ENCODE data around the gene CSNK1A1. TPM values are rescaled to one million over a fixed set of nuclear protein-coding genes. Genes with fewer than 3 reads are reported as not detected.
A peak's percentile ranks its signal among the peaks of the same experiment; 100 is the strongest.

The CSNK1A1 gene
- total and polyA plus RNA-seq, 4 experiments from 2014 or later: 135 to 189 (median 168) TPM

DNA sequence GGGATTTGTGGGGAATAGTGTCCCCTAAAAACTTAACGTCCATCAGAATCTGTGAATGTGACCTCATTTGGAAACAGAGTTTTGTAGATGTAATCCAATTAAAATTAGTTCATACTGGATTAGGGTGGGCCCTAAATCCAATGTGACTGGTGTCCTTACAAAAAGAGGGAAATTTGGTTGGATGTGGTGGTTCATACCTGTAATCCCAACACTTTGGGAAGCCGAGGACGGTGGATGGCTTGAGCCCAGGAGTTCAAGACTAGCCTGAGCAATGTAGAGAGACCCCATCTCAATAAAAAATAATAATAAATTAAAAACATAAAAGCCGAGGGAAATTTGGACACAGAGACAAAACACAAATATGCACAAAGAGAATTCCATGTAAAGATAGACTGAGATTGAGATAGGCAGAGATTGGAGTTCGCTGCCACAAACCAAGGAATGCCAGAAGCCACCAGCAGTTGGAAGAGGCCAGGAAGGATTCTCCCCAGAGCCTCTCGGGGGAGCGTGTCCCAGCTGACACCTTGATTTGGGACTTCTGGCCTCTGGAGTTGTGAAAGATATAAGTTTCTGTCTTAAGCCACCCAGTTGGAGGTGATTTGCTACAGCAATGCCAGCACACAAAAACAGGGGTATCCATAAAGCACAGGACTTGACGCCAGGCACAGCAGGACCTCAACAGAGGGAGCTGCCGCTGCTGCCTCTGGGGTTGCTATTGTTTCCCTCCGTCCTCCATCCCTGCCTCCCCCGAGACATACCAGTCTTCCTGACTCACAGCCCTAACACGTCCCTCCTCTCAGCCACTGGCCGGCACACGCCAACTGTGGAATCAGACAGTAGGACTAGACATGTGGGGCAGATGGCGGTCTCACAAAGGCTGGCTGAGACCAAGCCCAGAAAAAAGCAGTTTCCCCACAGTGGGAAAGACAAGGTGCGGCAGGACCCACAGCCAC is 98.3 kb downstream of the CSNK1A1 start:
- H3K4me1 ChIP-seq (ENCODE audit: insufficient read depth, low read length): no peaks in the 10 kb centered on the region
- no peaks in the 10 kb centered on the region for H3K9me3 ChIP-seq (ENCODE audit: control insufficient read depth in 1 of 2, low read length in 2 of 2)
- Mint-ChIP-seq H3K4me3 (no peak overlapping the region), H3K4me1 (peaks cover 0 to 4% (median 0%) of the 10 kb centered on the region in 4 donors), H3K9me3 (no peaks in the 10 kb centered on the region), H3K36me3 (no peaks in the 10 kb centered on the region), H3K27ac (no peak overlapping the region), H3K27me3 (no peaks in the 10 kb centered on the region)
- H3K36me3 ChIP-seq (ENCODE audit: insufficient read depth, low read length): no peaks in the 10 kb centered on the region
- intact Hi-C loops (cut with micrococcal nuclease): no loop called here
- H3K4me3 ChIP-seq (ENCODE audit: low read length in 2 of 2): no peak overlapping the region
- POLR2A ChIA-PET (ENCODE audit: partially characterized antibody): no interaction called here
- no peaks in the 10 kb centered on the region for H3K27me3 ChIP-seq (ENCODE audit: insufficient read depth, low read length)
- no peak for DNase-seq
- CTCF ChIA-PET (ENCODE audit: partially characterized antibody): interaction anchor here (1.7 to 2.8 kb wide), 2 partner anchors 8 to 11 kb away, joined by 4 to 14 read pairs; no protein-coding TSS in a partner anchor
- H3K27ac ChIP-seq (ENCODE audit: low read depth, low read length): no peak overlapping the region

DNA sequence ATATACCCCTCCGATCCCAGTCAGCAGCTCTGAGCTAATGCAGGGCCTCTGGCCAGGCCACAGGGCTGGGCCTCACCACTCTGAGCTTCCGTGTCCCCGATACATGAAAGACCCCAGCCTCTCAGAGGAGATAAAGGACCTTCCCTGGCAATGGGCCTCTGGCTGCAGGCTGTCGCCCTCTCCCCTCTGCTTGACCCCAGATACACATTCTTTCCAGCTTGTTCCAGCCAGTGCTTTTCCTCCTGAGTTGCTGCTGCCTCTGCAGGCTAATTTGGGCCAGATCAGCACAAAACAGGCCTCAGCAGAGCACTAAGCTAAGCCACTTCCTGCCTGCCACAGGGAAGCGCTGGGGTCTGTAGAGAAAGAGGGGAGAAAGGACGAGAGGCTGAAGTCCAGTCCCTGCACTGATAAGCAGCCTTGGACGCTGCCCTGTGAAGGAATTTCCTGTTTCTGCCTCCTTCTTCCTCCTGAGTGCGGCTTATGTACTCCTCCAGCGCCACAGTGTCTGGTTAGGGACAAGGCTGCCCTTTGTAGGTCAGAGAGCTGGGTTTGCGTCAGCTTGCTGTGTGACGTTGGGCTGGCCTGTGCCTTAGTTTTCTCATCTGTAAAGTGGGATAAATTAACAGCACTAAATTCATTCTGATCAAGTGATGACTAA is 99.1 kb downstream of the CSNK1A1 start:
- POLR2A ChIA-PET (ENCODE audit: partially characterized antibody): no interaction called here
- peaks cover 0 to 4% (median 0%) of the 10 kb centered on the region in 4 donors for H3K4me1 Mint-ChIP-seq

DNA sequence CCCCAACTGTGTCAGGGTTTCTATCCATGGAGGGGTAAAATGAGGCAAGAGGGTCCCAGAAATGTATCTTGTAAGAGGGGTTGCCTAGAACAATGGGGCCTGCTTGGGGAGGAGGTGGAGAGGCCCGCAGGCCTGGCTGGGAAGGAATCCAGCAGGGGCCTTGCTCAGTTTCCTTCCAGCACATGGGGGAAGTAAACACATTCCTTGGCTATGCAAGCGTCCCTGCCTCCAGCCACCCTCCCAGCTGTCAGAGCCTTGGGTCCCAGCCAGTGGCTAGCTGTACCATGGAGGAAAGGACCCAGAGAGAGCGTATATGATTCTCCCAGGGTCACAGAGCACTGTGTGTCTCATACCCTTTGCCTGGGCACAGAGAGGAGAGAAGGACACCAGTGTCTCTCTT is 101.0 kb downstream of the CSNK1A1 start:
- ChIA-PET CTCF (ENCODE audit: partially characterized antibody) (interaction anchor here (1.6 to 2.8 kb wide), 2 partner anchors 8 to 15 kb away, joined by 5 to 14 read pairs; no protein-coding TSS in a partner anchor), POLR2A (ENCODE audit: partially characterized antibody) (no interaction called here)
- Mint-ChIP-seq H3K36me3 (no peaks in the 10 kb centered on the region), H3K27me3 (no peaks in the 10 kb centered on the region), H3K27ac (peak overlapping the region in 1 of 7 donors; percentile 81), H3K9me3 (no peaks in the 10 kb centered on the region), H3K4me3 (no peak overlapping the region), H3K4me1 (peaks cover 0 to 4% (median 0%) of the 10 kb centered on the region in 4 donors)
- H3K36me3 ChIP-seq (ENCODE audit: insufficient read depth, low read length): no peaks in the 10 kb centered on the region
- H3K4me3 ChIP-seq (ENCODE audit: low read length in 2 of 2): no peak overlapping the region
- DNase-seq: no peak
- intact Hi-C loops (cut with micrococcal nuclease): no loop called here
- H3K9me3 ChIP-seq (ENCODE audit: control insufficient read depth in 1 of 2, low read length in 2 of 2): no peaks in the 10 kb centered on the region
- H3K27me3 ChIP-seq (ENCODE audit: insufficient read depth, low read length): no peaks in the 10 kb centered on the region
- H3K4me1 ChIP-seq (ENCODE audit: insufficient read depth, low read length): no peaks in the 10 kb centered on the region
- no peak overlapping the region for H3K27ac ChIP-seq (ENCODE audit: low read depth, low read length)

More for the DNA sequence above, 99.1 kb downstream of the CSNK1A1 start:
- H3K27ac Mint-ChIP-seq: no peak overlapping the region
- no peaks in the 10 kb centered on the region for H3K36me3 Mint-ChIP-seq
- no peaks in the 10 kb centered on the region for H3K27me3 ChIP-seq (ENCODE audit: insufficient read depth, low read length)
- no peaks in the 10 kb centered on the region for H3K27me3 Mint-ChIP-seq
- no peak overlapping the region for H3K4me3 ChIP-seq (ENCODE audit: low read length in 2 of 2)
- no peak overlapping the region for H3K27ac ChIP-seq (ENCODE audit: low read depth, low read length)
- CTCF ChIA-PET (ENCODE audit: partially characterized antibody): interaction anchor here (1.4 to 2.8 kb wide), 2 partner anchors 10 to 34 kb away, joined by 3 to 14 read pairs; no protein-coding TSS in a partner anchor
- no peaks in the 10 kb centered on the region for H3K4me1 ChIP-seq (ENCODE audit: insufficient read depth, low read length)
- no peaks in the 10 kb centered on the region for H3K9me3 Mint-ChIP-seq
- no peak for DNase-seq
- H3K36me3 ChIP-seq (ENCODE audit: insufficient read depth, low read length): no peaks in the 10 kb centered on the region
- no peak overlapping the region for H3K4me3 Mint-ChIP-seq
- intact Hi-C loops (cut with micrococcal nuclease): no loop called here
- H3K9me3 ChIP-seq (ENCODE audit: control insufficient read depth in 1 of 2, low read length in 2 of 2): no peaks in the 10 kb centered on the region

DNA sequence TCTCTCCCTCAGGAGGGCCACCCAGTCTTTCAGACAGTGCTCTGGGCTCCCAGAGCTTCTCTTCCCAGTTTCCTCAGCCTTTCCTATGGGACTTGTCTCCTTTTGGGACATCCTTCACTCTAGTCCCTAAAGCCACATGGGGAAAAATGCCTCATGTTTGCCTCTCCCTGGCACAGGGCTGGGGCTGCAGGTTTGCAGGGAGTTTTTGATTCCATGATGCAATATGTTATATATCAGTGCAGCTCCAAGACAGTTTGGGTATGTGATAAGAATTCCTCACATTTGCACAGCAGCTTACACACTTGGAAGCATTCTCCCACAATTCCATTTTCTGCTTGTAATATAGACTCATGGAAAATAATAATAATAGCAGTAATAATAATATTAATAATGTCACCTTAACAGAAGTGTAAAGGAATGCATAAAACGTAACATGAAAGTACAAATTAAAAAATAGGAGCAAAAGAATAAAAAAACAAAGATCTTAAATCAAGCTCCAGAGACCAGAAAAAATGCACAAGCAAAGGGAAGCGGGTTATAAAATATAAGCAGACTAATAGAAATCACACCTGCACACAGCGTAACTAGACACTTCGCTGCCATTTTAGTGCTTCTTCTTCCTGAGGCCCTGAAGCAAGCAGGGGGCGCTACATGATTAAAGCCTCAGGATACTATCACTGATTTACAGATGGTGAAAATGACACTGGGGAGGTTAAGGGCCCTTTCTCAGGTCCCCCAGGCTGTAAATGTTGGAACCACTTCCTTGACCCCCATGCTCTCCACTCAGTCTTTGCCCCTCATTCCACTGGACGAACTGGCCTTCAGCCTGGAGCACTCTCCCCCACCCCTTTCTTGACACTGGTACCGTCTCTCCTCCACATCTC is 102.2 kb downstream of the CSNK1A1 start:
- H3K4me1 Mint-ChIP-seq: peaks cover 0 to 4% (median 0%) of the 10 kb centered on the region in 4 donors
- ChIA-PET CTCF (ENCODE audit: partially characterized antibody) (interaction anchor here (1.0 to 1.2 kb wide), 2 partner anchors 13 to 113 kb away, joined by 3 to 5 read pairs; no protein-coding TSS in a partner anchor), POLR2A (ENCODE audit: partially characterized antibody) (no interaction called here)
- no peak overlapping the region for H3K4me3 Mint-ChIP-seq
- intact Hi-C loops (cut with micrococcal nuclease): no loop called here
- H3K36me3 ChIP-seq (ENCODE audit: insufficient read depth, low read length): no peaks in the 10 kb centered on the region
- H3K27me3 ChIP-seq (ENCODE audit: insufficient read depth, low read length): no peaks in the 10 kb centered on the region
- DNase-seq: no peak
- no peaks in the 10 kb centered on the region for H3K9me3 ChIP-seq (ENCODE audit: control insufficient read depth in 1 of 2, low read length in 2 of 2)
- no peaks in the 10 kb centered on the region for H3K27me3 Mint-ChIP-seq
- H3K27ac Mint-ChIP-seq: no peak overlapping the region
- no peaks in the 10 kb centered on the region for H3K9me3 Mint-ChIP-seq
- no peak overlapping the region for H3K4me3 ChIP-seq (ENCODE audit: low read length in 2 of 2)
- no peak overlapping the region for H3K27ac ChIP-seq (ENCODE audit: low read depth, low read length)
- no peaks in the 10 kb centered on the region for H3K36me3 Mint-ChIP-seq
- H3K4me1 ChIP-seq (ENCODE audit: insufficient read depth, low read length): no peaks in the 10 kb centered on the region

DNA sequence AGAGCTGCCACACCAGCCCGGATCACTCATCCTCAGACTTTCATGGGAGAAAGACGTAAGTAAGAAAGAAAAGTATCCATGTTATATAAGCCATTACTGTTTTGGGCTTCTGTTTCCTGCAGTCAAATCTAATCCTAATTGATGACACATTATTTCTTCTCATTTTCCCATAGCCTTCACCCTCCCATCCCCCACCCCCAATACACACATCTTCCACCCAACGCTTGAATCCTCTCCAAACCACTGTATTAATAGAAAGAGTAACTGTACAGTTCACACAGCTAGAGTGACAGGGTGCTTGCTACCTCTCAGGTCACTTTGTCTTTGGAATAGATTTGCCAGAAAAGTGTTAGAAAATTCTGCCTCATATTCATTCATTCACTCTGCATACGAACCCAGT is 102.8 kb downstream of the CSNK1A1 start:
- DNase-seq: no peak
- no peaks in the 10 kb centered on the region for H3K9me3 Mint-ChIP-seq
- no peaks in the 10 kb centered on the region for H3K36me3 ChIP-seq (ENCODE audit: insufficient read depth, low read length)
- H3K36me3 Mint-ChIP-seq: no peaks in the 10 kb centered on the region
- intact Hi-C loops (cut with micrococcal nuclease): no loop called here
- H3K4me1 ChIP-seq (ENCODE audit: insufficient read depth, low read length): no peaks in the 10 kb centered on the region
- H3K4me3 ChIP-seq (ENCODE audit: low read length in 2 of 2): no peak overlapping the region
- H3K27ac Mint-ChIP-seq: no peak overlapping the region
- H3K4me1 Mint-ChIP-seq: peaks cover 0 to 4% (median 0%) of the 10 kb centered on the region in 4 donors
- no peaks in the 10 kb centered on the region for H3K27me3 Mint-ChIP-seq
- no peaks in the 10 kb centered on the region for H3K27me3 ChIP-seq (ENCODE audit: insufficient read depth, low read length)
- CTCF ChIA-PET (ENCODE audit: partially characterized antibody): interaction anchor here (1.0 to 4.3 kb wide), 3 partner anchors 12 to 117 kb away, joined by 3 to 29 read pairs (median 5); no protein-coding TSS in a partner anchor
- H3K27ac ChIP-seq (ENCODE audit: low read depth, low read length): no peak overlapping the region
- H3K9me3 ChIP-seq (ENCODE audit: control insufficient read depth in 1 of 2, low read length in 2 of 2): no peaks in the 10 kb centered on the region
- POLR2A ChIA-PET (ENCODE audit: partially characterized antibody): no interaction called here
- no peak overlapping the region for H3K4me3 Mint-ChIP-seq

DNA sequence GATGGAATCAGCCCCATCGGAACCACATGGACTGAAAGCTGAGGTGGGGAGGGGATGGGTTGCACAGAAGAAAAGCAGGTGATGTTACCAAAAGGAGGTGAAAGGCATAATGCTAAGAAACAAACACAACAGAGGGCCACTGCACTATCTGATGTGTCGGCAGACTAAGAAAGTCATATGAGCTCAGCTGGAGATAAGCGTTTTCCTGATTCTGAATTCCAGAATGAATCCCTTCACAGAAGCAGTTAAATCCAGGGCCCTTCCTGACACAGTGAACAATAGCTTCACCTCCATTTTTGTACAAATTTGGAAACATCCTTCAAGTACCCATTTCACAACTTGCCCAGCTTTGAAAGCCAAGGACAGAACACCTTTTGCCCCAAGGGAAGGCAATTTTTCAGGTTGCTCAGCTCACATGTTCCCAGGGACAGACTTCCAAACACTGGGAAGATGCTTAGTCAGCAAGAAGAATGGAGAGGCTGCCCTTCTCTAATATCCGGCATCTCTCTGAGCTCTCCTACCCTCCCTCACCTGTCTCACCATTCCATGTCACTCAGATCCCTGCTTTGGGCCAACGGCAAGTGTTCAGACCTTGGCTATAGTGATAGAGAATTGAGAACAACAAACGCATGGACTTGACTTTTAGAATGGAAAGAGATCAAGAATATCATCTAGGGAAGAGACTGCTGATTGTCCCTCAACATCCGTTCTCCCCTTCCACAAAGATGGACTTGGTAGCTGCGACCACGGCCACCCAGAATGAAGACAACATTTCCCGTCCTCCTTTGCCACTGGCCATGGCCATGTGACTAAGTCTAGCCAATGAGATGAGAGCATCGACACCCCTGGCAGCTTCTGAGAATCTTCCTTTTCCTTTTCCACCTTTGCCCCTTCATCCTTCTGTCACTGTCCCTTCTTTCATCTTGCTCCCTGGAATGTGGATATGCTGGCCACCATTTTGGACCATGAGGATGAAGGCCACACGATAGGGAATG is 103.6 kb downstream of the CSNK1A1 start:
- Histone ChIP-seq H3K27me3 (ENCODE audit: insufficient read depth, low read length) (no peaks in the 10 kb centered on the region), H3K4me3 (ENCODE audit: low read length in 2 of 2) (no peak overlapping the region), H3K9me3 (ENCODE audit: control insufficient read depth in 1 of 2, low read length in 2 of 2) (no peaks in the 10 kb centered on the region), H3K27ac (ENCODE audit: low read depth, low read length) (no peak overlapping the region), H3K4me1 (ENCODE audit: insufficient read depth, low read length) (no peaks in the 10 kb centered on the region), H3K36me3 (ENCODE audit: insufficient read depth, low read length) (no peaks in the 10 kb centered on the region)
- no peaks in the 10 kb centered on the region for H3K36me3 Mint-ChIP-seq
- no peaks in the 10 kb centered on the region for H3K9me3 Mint-ChIP-seq
- H3K27ac Mint-ChIP-seq: no peak overlapping the region
- H3K27me3 Mint-ChIP-seq: no peaks in the 10 kb centered on the region
- ChIA-PET POLR2A (ENCODE audit: partially characterized antibody) (no interaction called here), CTCF (ENCODE audit: partially characterized antibody) (interaction anchor here (0.8 to 4.3 kb wide), 5 partner anchors 9 to 118 kb away, joined by 3 to 44 read pairs (median 7); no protein-coding TSS in a partner anchor)
- intact Hi-C loops (cut with micrococcal nuclease): no loop called here
- peaks cover 0 to 7% (median 1%) of the 10 kb centered on the region in 4 donors for H3K4me1 Mint-ChIP-seq
- DNase-seq: no peak
- H3K4me3 Mint-ChIP-seq: no peak overlapping the region
